ENCODE results near the gene MEFV.
"Not testable (repeated sequence)": the region's sequence is repeated elsewhere in the genome, so short reads cannot be mapped to it uniquely, and the experiment has no call there.

Gene MEFV

GRCh38 chr16:3215601-3216262 lies 40.7 kb downstream of the MEFV start:
- DNase-seq = no peak

GRCh38 chr16:3214904-3215600 lies 41.4 kb downstream of the MEFV start:
- no peak for DNase-seq

GRCh38 chr16:3212567-3212966 lies 43.9 kb downstream of the MEFV start:
- no peak for DNase-seq

- no peak for DNase-seq
These were observed 44.4 kb downstream of the MEFV start for GRCh38 chr16:3212006-3212405.

- no peak for DNase-seq
These were observed 49.1 kb downstream of the MEFV start for GRCh38 chr16:3207086-3207953.

- not testable (repeated sequence) for DNase-seq
These were observed 50.5 kb downstream of the MEFV start for GRCh38 chr16:3205939-3206338.

GRCh38 chr16:3202903-3203539 lies 53.4 kb downstream of the MEFV start:
- DNase-seq = no peak

GRCh38 chr16:3198334-3199072 lies 57.9 kb downstream of the MEFV start:
- DNase-seq = no peak

GRCh38 chr16:3197694-3198333 lies 58.6 kb downstream of the MEFV start:
- DNase-seq = not testable (repeated sequence)

- no peak for DNase-seq
These were observed 60.5 kb downstream of the MEFV start for GRCh38 chr16:3195975-3196374.

- DNase-seq = no peak
These were observed 61.6 kb downstream of the MEFV start for GRCh38 chr16:3194792-3195191.

- DNase-seq = no peak
These were observed 62.9 kb downstream of the MEFV start for GRCh38 chr16:3193221-3194212.

- no peak for DNase-seq
These were observed 63.9 kb downstream of the MEFV start for GRCh38 chr16:3192476-3193019.

Data from NCI-H2107 (cell line).